GM19438 (cell line): ENCODE data around the gene KIR3DL3.
"Not testable (repeated sequence)": the region's sequence is repeated elsewhere in the genome, so short reads cannot be mapped to it uniquely, and the experiment has no call there.

Source experiments
- ATAC-seq: cut with Tn5 transposase; IDR thresholded peaks from one replicate; pipeline ENCODE4 v1.9.1; 2021; ENCODE audit warnings: low read depth; ENCODE audit not compliant: unreplicated experiment

KIR3DL3 gene

GRCh38 chr19:54729416-54730188 lies 5.4 kb downstream of the KIR3DL3 start:
- no peak for ATAC-seq

- no peak for ATAC-seq
Measured at GRCh38 chr19:54731191-54731590, 6.9 kb downstream of the KIR3DL3 start.

- not testable (repeated sequence) for ATAC-seq
Measured at GRCh38 chr19:54738306-54738705, 14.1 kb downstream of the KIR3DL3 start, which contains the start of gene KIR2DL3. KIR2DL3 (plus strand) TSS chr19:54738513; CDS start chr19:54738546, 33 bp downstream.

- ATAC-seq = no peak
Measured at GRCh38 chr19:54738715-54739114, 14.5 kb downstream of the KIR3DL3 start.

GRCh38 chr19:54739587-54740497 lies 15.6 kb downstream of the KIR3DL3 start:
- ATAC-seq = no peak

- not testable (repeated sequence) for ATAC-seq
Measured at GRCh38 chr19:54741950-54742349, 17.7 kb downstream of the KIR3DL3 start.

- ATAC-seq = not testable (repeated sequence)
Measured at GRCh38 chr19:54744080-54744479, 19.8 kb downstream of the KIR3DL3 start.

GRCh38 chr19:54747614-54748322 lies 23.5 kb downstream of the KIR3DL3 start:
- ATAC-seq = not testable (repeated sequence)

- not testable (repeated sequence) for ATAC-seq
Measured at GRCh38 chr19:54750276-54750675, 26.0 kb downstream of the KIR3DL3 start.

GRCh38 chr19:54756204-54757110 lies 32.2 kb downstream of the KIR3DL3 start:
- ATAC-seq = not testable (repeated sequence)

GRCh38 chr19:54758577-54758976 lies 34.3 kb downstream of the KIR3DL3 start:
- not testable (repeated sequence) for ATAC-seq

- ATAC-seq = not testable (repeated sequence)
Measured at GRCh38 chr19:54764219-54764618, 40.0 kb downstream of the KIR3DL3 start.

GRCh38 chr19:54766464-54766863 lies 42.2 kb downstream of the KIR3DL3 start:
- not testable (repeated sequence) for ATAC-seq

GRCh38 chr19:54769646-54770045 lies 45.4 kb downstream of the KIR3DL3 start, which contains the start of gene KIR2DL1:
KIR2DL1 (plus strand) TSS chr19:54769793; CDS start chr19:54769851, 58 bp downstream.
- ATAC-seq = not testable (repeated sequence)

- ATAC-seq = not testable (repeated sequence)
Measured at GRCh38 chr19:54770511-54770910, 46.3 kb downstream of the KIR3DL3 start.

- ATAC-seq = not testable (repeated sequence)
Measured at GRCh38 chr19:54771018-54771960, 47.0 kb downstream of the KIR3DL3 start.

GRCh38 chr19:54772666-54773065 lies 48.4 kb downstream of the KIR3DL3 start:
- not testable (repeated sequence) for ATAC-seq

GRCh38 chr19:54775095-54775815 lies 51.0 kb downstream of the KIR3DL3 start:
- not testable (repeated sequence) for ATAC-seq
